GM12878 (cell line): ENCODE data around the gene EMP3. TPM values are rescaled to one million over a fixed set of nuclear protein-coding genes. Genes with fewer than 3 reads are reported as not detected.

ENCODE experiments used
- ATAC-seq: fragments of 200-7000 bp; cut with Tn5 transposase; 3 replicates; pipeline ENCODE4 v1.9.1; 2020; ENCODE audit warnings: mild to moderate bottlenecking, moderate library complexity
- BruUV-seq: library from RNA; stranded (reverse); fragments of 400-500 nt; replicated peaks from 2 replicates; lab custom pipeline; 2021; lab: Mats Ljungman, UMichigan
- CTCF ChIA-PET: fragments of 300-600 bp; sonication (Branson Sonifier 250); formaldehyde crosslinking; extraction: SDS; loops from one replicate; lab custom pipeline; 2021; ENCODE audit warnings: inconsistent platforms; lab: Yijun Ruan, JAX
- POLR2A ChIA-PET: fragments of 350-600 bp; formaldehyde crosslinking; extraction: SDS; loops from one replicate; lab custom pipeline; 2021; ENCODE audit warnings: inconsistent platforms; lab: Charles Lee
- RAD21 ChIA-PET: fragments of 300-600 bp; sonication (Branson Sonifier 250); formaldehyde crosslinking; loops from one replicate; lab custom pipeline; 2023; ENCODE audit warnings: antibody characterized with exemption; ENCODE audit not compliant: unreplicated experiment; lab: Charles Lee
- SMC1A ChIA-PET: fragments of 300-600 bp; sonication (Branson Sonifier 250); formaldehyde crosslinking; loops from one replicate; lab custom pipeline; 2023; ENCODE audit not compliant: unreplicated experiment, uncharacterized antibody; lab: Charles Lee
- DNase-seq: peaks from one replicate; pipeline ENCODE4 v3.0.0-alpha.2; 2011; ENCODE audit warnings: low read depth, low spot score
- FAIRE-seq: peaks from 3 replicates; lab custom pipeline; 2011; peaks lifted over from hg19 to GRCh38; lab: Jason Lieb, UNC
- H2AFZ ChIP-seq: 2 replicates; pipeline ENCODE4 v1.6.0; 2011; ENCODE audit warnings: low read depth, low read length, control low read depth; ENCODE audit not compliant: control insufficient read depth
- H3K27ac ChIP-seq: 2 replicates; pipeline ENCODE4 v1.5.1; 2011; ENCODE audit warnings: control low read depth; ENCODE audit not compliant: control insufficient read depth, insufficient read depth
- H3K27me3 ChIP-seq, 2 experiments: replicated peaks in 1 of 2; 2 replicates each; pipeline versions ENCODE4 v1.6.0 to v1.6.1; 2011; ENCODE audit warnings: low read length in 1 of 2; ENCODE audit not compliant: control insufficient read depth in 2 of 2, insufficient read depth in 2 of 2
- H3K36me3 ChIP-seq, 2 experiments: 2 replicates each; pipeline ENCODE4 v1.5.1; 2011; ENCODE audit warnings: low read length in 1 of 2; ENCODE audit not compliant: control insufficient read depth in 2 of 2, insufficient read depth in 2 of 2
- H3K4me1 ChIP-seq: 2 replicates; pipeline ENCODE4 v1.6.1; 2011; ENCODE audit warnings: mild to moderate bottlenecking, low read length, moderate library complexity, mixed read lengths; ENCODE audit not compliant: control insufficient read depth, insufficient read depth
- H3K4me2 ChIP-seq: 2 replicates; pipeline ENCODE4 v1.6.0; 2011; ENCODE audit warnings: control low read depth; ENCODE audit not compliant: control insufficient read depth, insufficient read depth
- H3K4me3 ChIP-seq: fragments of 200-600 bp; sonication (generic); 2 replicates; pipeline ENCODE4 v1.5.1; 2016
- H3K79me2 ChIP-seq: 2 replicates; pipeline ENCODE4 v1.6.0; 2011; ENCODE audit warnings: low read length; ENCODE audit not compliant: control insufficient read depth, insufficient read depth
- H3K9ac ChIP-seq: 2 replicates; pipeline ENCODE4 v1.8.0; 2011; ENCODE audit warnings: low read length, control low read depth, mixed read lengths; ENCODE audit not compliant: control insufficient read depth, insufficient read depth
- H3K9me3 ChIP-seq: replicated peaks from 3 replicates; pipeline ENCODE4 v1.5.1; 2011; ENCODE audit warnings: mild to moderate bottlenecking, low read length; ENCODE audit not compliant: control insufficient read depth, insufficient read depth
- H4K20me1 ChIP-seq: 2 replicates; pipeline ENCODE4 v1.6.0; 2011; ENCODE audit not compliant: control insufficient read depth, insufficient read depth
- ATF3 ChIP-seq: IDR thresholded peaks from 2 replicates; pipeline ENCODE4 v1.6.1; 2011; ENCODE audit warnings: low read depth, mild to moderate bottlenecking, low read length, moderate library complexity, borderline replicate concordance; ENCODE audit errors: extremely low read depth
- CHD1 ChIP-seq: IDR thresholded peaks from 2 replicates; pipeline ENCODE4 v1.6.1; 2012; ENCODE audit warnings: low read depth, low read length, improper control_type of control experiment
- E4F1 ChIP-seq: fragments of 450-650 bp; IDR thresholded peaks from 2 replicates; pipeline ENCODE4 v1.6.1; 2018; ENCODE audit warnings: borderline replicate concordance, mild to moderate bottlenecking; ENCODE audit not compliant: partially characterized antibody
- IKZF1 ChIP-seq: fragments of 450-650 bp; conservative IDR thresholded peaks from 2 replicates; pipeline ENCODE4 v1.6.1; 2017; ENCODE audit warnings: antibody characterized with exemption, mild to moderate bottlenecking
- IRF3 ChIP-seq: fragments of 450-650 bp; IDR thresholded peaks from 2 replicates; pipeline ENCODE4 v1.6.1; 2014; ENCODE audit warnings: mild to moderate bottlenecking
- IRF5 ChIP-seq: fragments of 450-650 bp; IDR thresholded peaks from 2 replicates; pipeline ENCODE4 v1.6.1; 2017; ENCODE audit warnings: borderline replicate concordance
- KAT2A ChIP-seq: conservative IDR thresholded peaks from 2 replicates; pipeline ENCODE4 v1.6.1; 2011; ENCODE audit warnings: low read depth, low read length; ENCODE audit not compliant: control insufficient read depth
- LARP7 ChIP-seq: fragments of 450-650 bp; IDR thresholded peaks from 2 replicates; pipeline ENCODE4 v1.6.1; 2017; ENCODE audit warnings: mild to moderate bottlenecking
- NRF1 ChIP-seq: conservative IDR thresholded peaks from 2 replicates; pipeline ENCODE4 v1.6.1; 2011; ENCODE audit warnings: mild to moderate bottlenecking, low read depth, low read length, improper control_type of control experiment
- RELB ChIP-seq: fragments of 450-650 bp; IDR thresholded peaks from 2 replicates; pipeline ENCODE4 v1.6.1; 2017; ENCODE audit warnings: low read depth, mild to moderate bottlenecking, moderate library complexity
- SIN3A ChIP-seq: IDR thresholded peaks from 2 replicates; pipeline ENCODE4 v1.6.1; 2012; ENCODE audit warnings: low read depth, low read length, improper control_type of control experiment
- SPI1 ChIP-seq: IDR thresholded peaks from 2 replicates; pipeline ENCODE4 v1.6.1; 2011; ENCODE audit warnings: low read depth, mild to moderate bottlenecking, low read length, moderate library complexity, borderline replicate concordance; ENCODE audit not compliant: insufficient read depth
- SREBF1 ChIP-seq: IDR thresholded peaks from 2 replicates; pipeline ENCODE4 v1.6.1; 2012; ENCODE audit warnings: mild to moderate bottlenecking, low read length
- ZNF274 ChIP-seq: IDR thresholded peaks from one replicate; pipeline ENCODE4 v1.8.0; 2011; ENCODE audit not compliant: insufficient read length, insufficient read depth
- ZSCAN29 ChIP-seq: fragments of 450-650 bp; IDR thresholded peaks from 2 replicates; pipeline ENCODE4 v1.6.1; 2017; ENCODE audit warnings: mild to moderate bottlenecking, moderate library complexity
- WGBS: methylation state at CpG from one replicate; pipeline ENCODE4 v1.1.6; 2016; ENCODE audit warnings: low lambda C conversion rate; ENCODE audit not compliant: insufficient replicate concordance, insufficient coverage; ENCODE audit errors: missing lambda C conversion rate; 5-methylcytosine and 5-hydroxymethylcytosine counted together
- in situ Hi-C: fragments of 300-500 bp; cut with MboI; formaldehyde crosslinking; loops from 9 replicates; pipeline ENCODE4 v1.14.3; 2018; ENCODE audit warnings: mixed read lengths
- intact Hi-C: fragments of 100-400 bp; cut with micrococcal nuclease; formaldehyde crosslinking; loops from one replicate; pipeline ENCODE4 v1.14.2; 2022; ENCODE audit not compliant: unreplicated experiment
- polyA plus RNA-seq, 11 experiments: library from polyadenylated mRNA; depleted of rRNA in 4 of 11; unstranded in 6 of 11; stranded (reverse) in 5 of 11; fragments of >200 nt; fragmentation: Nextera tagmentation in 4 of 11; fragmentation: Illumina TruSeq in 1 of 11; extraction: Ambion mirVana in 4 of 11; extraction: Trizol in 1 of 11; gene quantifications; 1 replicate in 1 of 11; 2 replicates in 10 of 11; pipeline versions ENCODE4 v1.2.1 to v1.2.3, GENCODE V29; 2011 to 2016; ENCODE audit warnings: inconsistent platforms in 2 of 11, missing spikeins in 2 of 11, low read depth in 1 of 11
- total RNA-seq, 4 experiments: library from RNA; depleted of rRNA in 3 of 4; stranded (reverse); fragments of >200 nt in 3 of 4; fragmentation: Illumina TruSeq in 1 of 4; extraction: Trizol in 1 of 4; gene quantifications; 2 replicates each; pipeline versions ENCODE4 v1.2.1 to v1.2.3, GENCODE V29; 2013 to 2021

EMP3 gene
- total and polyA plus RNA-seq, 10 of the 15 experiments (the other 5 are each of a cell fraction or from before 2014, with no cell fraction given) = 53.2 to 224 (median 134) TPM

GRCh38 chr19:48362716-48363499 is 37.6 kb downstream of the EMP3 start:
- intact Hi-C loops = loop anchor here (5.0 kb wide), 1 partner anchor 129 kb away; no protein-coding TSS in a partner anchor
- CTCF ChIA-PET = interaction anchor here (0.6 to 3.1 kb wide), 11 partner anchors 9 to 222 kb away, joined by 3 to 36 read pairs (median 8); partner anchors contain the start of gene KDELR1
- peak; percentile 88 for FAIRE-seq
- peak; percentile 84 for TF ChIP-seq SREBF1
- TF ChIP-seq IRF3 = 0 out of 2 replicates have a peak, but pooled peaks have one; percentile 2
- TF ChIP-seq IRF5 = no peak
- TF ChIP-seq SPI1 = no peak
- no peak for TF ChIP-seq ZNF274
- no peak for TF ChIP-seq ATF3
- no peak for TF ChIP-seq KAT2A
- 0 out of 2 replicates have a peak, but pooled peaks have one; percentile 23 for TF ChIP-seq SIN3A
- TF ChIP-seq RELB = 0 out of 2 replicates have a peak, but pooled peaks have one; percentile 24
- no peak for TF ChIP-seq E4F1
- TF ChIP-seq NRF1 = no peak
- TF ChIP-seq LARP7 = no peak; the same call in 1 of the 2 replicates
- TF ChIP-seq CHD1 = no peak
- peak; percentile 90 for TF ChIP-seq IKZF1
- no peak for TF ChIP-seq ZSCAN29

More at GRCh38 chr19:48362716-48363499, 37.6 kb downstream of the EMP3 start:
- Histone ChIP-seq H3K4me3 (peak overlapping the region; percentile 82), H2AFZ (peak overlapping the region; percentile 96), H3K27ac (peak overlapping the region; percentile 99), H3K9me3 (no peaks in the 10 kb centered on the region), H3K4me2 (peak overlapping the region; percentile 100), H3K36me3 (no peaks in the 10 kb centered on the region), H3K27me3 (no peaks in the 10 kb centered on the region), H3K4me1 (peaks cover 9% of the 10 kb centered on the region; the same call in 1 of the 2 replicates), H3K9ac (peak overlapping the region; percentile 100), H3K79me2 (peaks cover 3% of the 10 kb centered on the region), H4K20me1 (no peaks in the 10 kb centered on the region)
- ATAC-seq = peak; percentile 88
- WGBS = 4% methylated on average over 26 of the region's 26 CpGs
- POLR2A ChIA-PET = interaction anchor here (0.6 to 3.1 kb wide), 15 partner anchors 11 to 432 kb away, joined by 3 to 39 read pairs (median 3); partner anchors contain the start of genes CARD8, EMP3, KDELR1 and RPL18
- RAD21 ChIA-PET = interaction anchor here (0.8 to 2.5 kb wide), 7 partner anchors 12 to 220 kb away, joined by 3 to 46 read pairs (median 3); partner anchors contain the start of gene KCNJ14
- peak; percentile 59 for DNase-seq
- SMC1A ChIA-PET = interaction anchor here (0.7 to 1.6 kb wide), 7 partner anchors 8 to 64 kb away, joined by 3 to 7 read pairs (median 4); partner anchors contain the start of gene KDELR1
- no TSS peak for BruUV-seq
- in situ Hi-C loops = no loop called here
